HEK293T (cell line): ENCODE measurements around the gene ZDHHC14.
"Not testable (repeated sequence)": the region's sequence is repeated elsewhere in the genome, so short reads cannot be mapped to it uniquely, and the experiment has no call there.

Source experiments
- CTCF ChIA-PET: fragments of 350-600 bp; formaldehyde crosslinking; extraction: SDS; loops from one replicate; lab custom pipeline; 2021; ENCODE audit warnings: antibody characterized with exemption, inconsistent platforms; lab: Yijun Ruan, JAX
- POLR2A ChIA-PET: fragments of 350-600 bp; formaldehyde crosslinking; extraction: SDS; loops from one replicate; lab custom pipeline; 2020; ENCODE audit warnings: antibody characterized with exemption, inconsistent platforms; lab: Yijun Ruan, JAX
- DNase-seq: peaks from one replicate; pipeline ENCODE4 v3.0.0; 2012; ENCODE audit warnings: mixed read lengths; ENCODE audit errors: extremely low spot score
- ARNT ChIP-seq: fragments of 450-650 bp; IDR thresholded peaks from 2 replicates; pipeline ENCODE4 v1.6.1; 2017; ENCODE audit warnings: mild to moderate bottlenecking
- BHLHE40 ChIP-seq: fragments of 450-650 bp; IDR thresholded peaks from 2 replicates; pipeline ENCODE4 v1.6.1; 2016; ENCODE audit warnings: mild to moderate bottlenecking, moderate library complexity, borderline replicate concordance
- CTBP1 ChIP-seq: fragments of 450-650 bp; IDR thresholded peaks from 2 replicates; pipeline ENCODE4 v1.6.1; 2016; ENCODE audit warnings: borderline replicate concordance
- ELF4 ChIP-seq: fragments of 450-650 bp; IDR thresholded peaks from 2 replicates; pipeline ENCODE4 v1.6.1; 2017; ENCODE audit warnings: antibody characterized with exemption
- FOXA1 ChIP-seq: fragments of 450-650 bp; IDR thresholded peaks from 2 replicates; pipeline ENCODE4 v1.6.1; 2016; ENCODE audit warnings: mild to moderate bottlenecking
- FOXK2 ChIP-seq: fragments of 450-650 bp; IDR thresholded peaks from 2 replicates; pipeline ENCODE4 v1.6.1; 2016; ENCODE audit warnings: mild to moderate bottlenecking
- FOXM1 ChIP-seq: fragments of 450-650 bp; IDR thresholded peaks from 2 replicates; pipeline ENCODE4 v1.6.1; 2017; ENCODE audit warnings: mild to moderate bottlenecking, borderline replicate concordance
- HDGF ChIP-seq: fragments of 450-650 bp; IDR thresholded peaks from 2 replicates; pipeline ENCODE4 v1.6.1; 2017; ENCODE audit warnings: antibody characterized with exemption, borderline replicate concordance
- L3MBTL2 ChIP-seq: fragments of 450-650 bp; conservative IDR thresholded peaks from 2 replicates; pipeline ENCODE4 v1.6.1; 2016; ENCODE audit warnings: mild to moderate bottlenecking
- LEF1 ChIP-seq: fragments of 450-650 bp; IDR thresholded peaks from 2 replicates; pipeline ENCODE4 v1.6.1; 2017; ENCODE audit warnings: mild to moderate bottlenecking, borderline replicate concordance
- NFRKB ChIP-seq: fragments of 450-650 bp; IDR thresholded peaks from 2 replicates; pipeline ENCODE4 v1.6.1; 2016; ENCODE audit warnings: mild to moderate bottlenecking, moderate library complexity
- SP1 ChIP-seq: fragments of 450-650 bp; IDR thresholded peaks from 2 replicates; pipeline ENCODE4 v1.6.1; 2017
- SUZ12 ChIP-seq: fragments of 450-650 bp; IDR thresholded peaks from 2 replicates; pipeline ENCODE4 v1.6.1; 2016; ENCODE audit warnings: mild to moderate bottlenecking
- TARDBP ChIP-seq: fragments of 450-650 bp; IDR thresholded peaks from 2 replicates; pipeline ENCODE4 v1.6.1; 2016
- ZNF384 ChIP-seq: fragments of 450-650 bp; IDR thresholded peaks from 2 replicates; pipeline ENCODE4 v1.6.1; 2016
- TF ChIP-seq, protein P1 (sequence below): fragments of 450-650 bp; IDR thresholded peaks from 2 replicates; pipeline ENCODE4 v1.6.1; 2016

The ZDHHC14 gene

GRCh38 chr6:157558487-157559200, 177.7 kb downstream of the ZDHHC14 start:
- no peak for TF ChIP-seq BHLHE40
- no peak for TF ChIP-seq ARNT
- no peak for TF ChIP-seq LEF1
- TF ChIP-seq ELF4: no peak
- TF ChIP-seq FOXK2: no peak
- TF ChIP-seq TARDBP: no peak
- DNase-seq: no peak
- POLR2A ChIA-PET: no interaction called here
- CTCF ChIA-PET: no interaction called here

DNA sequence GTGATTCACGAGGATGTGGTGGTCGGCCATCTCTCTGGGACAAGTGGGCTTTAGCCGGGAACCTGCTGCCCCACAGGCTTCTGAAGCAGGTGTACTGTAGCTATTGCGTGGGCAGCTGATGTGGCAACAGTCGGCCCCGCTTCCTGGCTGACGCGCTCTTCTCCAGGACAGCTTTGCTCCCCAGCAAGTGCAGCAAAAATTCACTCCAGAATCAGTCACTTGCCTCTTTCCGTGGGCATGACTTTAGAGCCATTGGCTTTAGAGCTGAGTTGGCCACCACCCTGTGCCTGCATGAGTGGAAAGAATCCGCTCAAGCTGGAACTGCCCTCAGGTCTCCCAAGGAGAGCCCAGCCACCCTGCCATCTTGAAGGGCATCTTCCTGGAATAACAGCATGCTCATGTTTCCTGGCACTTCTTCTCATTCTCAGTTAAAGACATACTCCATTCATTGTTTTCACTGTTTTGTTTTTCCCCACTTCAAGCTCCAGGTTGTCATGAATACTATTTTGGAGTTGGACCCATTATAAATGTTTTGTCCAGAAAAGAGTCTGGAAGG, 178.3 kb downstream of the ZDHHC14 start:
- no peak for DNase-seq
- ChIA-PET CTCF (no interaction called here), POLR2A (no interaction called here)
- no peak for TF ChIP-seq SP1
- no peak for TF ChIP-seq ZNF384
- no peak for TF ChIP-seq LEF1
- TF ChIP-seq, protein P1, sequence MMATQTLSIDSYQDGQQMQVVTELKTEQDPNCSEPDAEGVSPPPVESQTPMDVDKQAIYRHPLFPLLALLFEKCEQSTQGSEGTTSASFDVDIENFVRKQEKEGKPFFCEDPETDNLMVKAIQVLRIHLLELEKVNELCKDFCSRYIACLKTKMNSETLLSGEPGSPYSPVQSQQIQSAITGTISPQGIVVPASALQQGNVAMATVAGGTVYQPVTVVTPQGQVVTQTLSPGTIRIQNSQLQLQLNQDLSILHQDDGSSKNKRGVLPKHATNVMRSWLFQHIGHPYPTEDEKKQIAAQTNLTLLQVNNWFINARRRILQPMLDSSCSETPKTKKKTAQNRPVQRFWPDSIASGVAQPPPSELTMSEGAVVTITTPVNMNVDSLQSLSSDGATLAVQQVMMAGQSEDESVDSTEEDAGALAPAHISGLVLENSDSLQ: no peak
- no peak for TF ChIP-seq HDGF
- TF ChIP-seq FOXM1: no peak
- no peak for TF ChIP-seq CTBP1

- CTCF ChIA-PET, POLR2A ChIA-PET, DNase-seq: not testable (repeated sequence)
Observed at GRCh38 chr6:157560063-157560462, 179.1 kb downstream of the ZDHHC14 start.

GRCh38 chr6:157560691-157561413, 179.9 kb downstream of the ZDHHC14 start:
- POLR2A ChIA-PET: no interaction called here

GRCh38 chr6:157561414-157561790, 180.4 kb downstream of the ZDHHC14 start:
- TF ChIP-seq ELF4: no peak
- TF ChIP-seq LEF1: no peak
- TF ChIP-seq SP1: no peak
- TF ChIP-seq, protein P1: no peak
- no peak for TF ChIP-seq SUZ12
- no peak for TF ChIP-seq TARDBP
- TF ChIP-seq HDGF: no peak
- no peak for TF ChIP-seq NFRKB
- TF ChIP-seq L3MBTL2: no peak
- POLR2A ChIA-PET: no interaction called here
- DNase-seq: no peak
- CTCF ChIA-PET: no interaction called here

More at GRCh38 chr6:157560691-157561413, 179.9 kb downstream of the ZDHHC14 start:
- no peak for DNase-seq
- TF ChIP-seq TARDBP: no peak
- no peak for TF ChIP-seq SUZ12
- no peak for TF ChIP-seq FOXM1
- no peak for TF ChIP-seq ELF4
- no peak for TF ChIP-seq LEF1
- TF ChIP-seq ZNF384: no peak
- no peak for TF ChIP-seq CTBP1
- TF ChIP-seq BHLHE40: no peak
- TF ChIP-seq FOXK2: no peak
- TF ChIP-seq, protein P1: no peak
- no peak for TF ChIP-seq FOXA1
- TF ChIP-seq SP1: no peak
- no peak for TF ChIP-seq ARNT
- no peak for TF ChIP-seq L3MBTL2
- TF ChIP-seq HDGF: no peak
- TF ChIP-seq NFRKB: no peak
- CTCF ChIA-PET: no interaction called here

DNA sequence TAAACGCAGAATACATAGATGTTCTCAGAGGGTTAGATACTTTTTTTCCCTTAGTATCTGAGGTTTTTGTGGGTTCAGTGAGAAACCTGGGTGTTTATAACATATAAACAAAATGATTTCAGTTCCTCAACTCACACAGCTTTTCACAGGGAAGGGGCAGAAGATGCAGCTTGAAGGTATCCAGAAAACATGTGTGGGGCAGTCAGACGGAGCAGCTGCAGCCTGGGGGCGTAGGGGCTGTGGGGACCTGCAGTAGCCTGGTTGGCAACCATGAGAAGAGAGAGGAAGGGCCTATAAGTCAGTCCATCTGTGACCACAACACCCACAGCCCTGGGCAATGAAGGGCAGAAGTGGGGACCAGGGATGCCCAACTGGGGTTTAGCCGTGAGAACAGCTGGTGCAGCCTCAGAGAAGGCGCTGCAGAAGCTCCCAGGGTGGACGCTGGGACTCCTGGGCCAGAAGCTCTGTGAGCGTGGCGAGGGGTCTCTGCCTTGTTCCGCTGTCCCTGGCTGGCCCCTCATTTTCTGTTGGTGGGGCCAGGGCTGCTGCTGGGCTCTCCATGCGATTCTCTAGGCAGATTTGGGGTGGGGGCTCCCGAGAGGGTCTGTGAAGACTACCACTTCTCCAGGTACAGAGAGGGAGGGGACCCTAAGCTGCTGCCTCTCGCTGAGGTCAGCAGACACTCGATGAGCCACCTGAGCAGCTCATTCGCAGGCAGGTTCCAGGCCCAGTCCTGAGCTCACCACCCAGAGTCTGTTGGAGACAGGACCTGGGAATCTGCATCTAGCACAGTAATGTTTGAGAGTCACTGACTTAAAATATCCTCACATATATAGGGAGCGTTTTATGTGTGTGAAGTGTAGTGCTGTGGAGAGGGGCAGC, 181.2 kb downstream of the ZDHHC14 start:
- TF ChIP-seq TARDBP (no peak), ELF4 (no peak), CTBP1 (no peak), ARNT (no peak), FOXM1 (no peak), FOXA1 (no peak), HDGF (no peak), LEF1 (no peak), FOXK2 (no peak), SP1 (no peak), NFRKB (no peak), SUZ12 (no peak), BHLHE40 (no peak), ZNF384 (no peak)
- TF ChIP-seq, protein P1: no peak
- POLR2A ChIA-PET: no interaction called here
- no peak for DNase-seq
- CTCF ChIA-PET: no interaction called here
